Cardiac muscle cell (in vitro differentiated cells and primary cell): ENCODE results near the gene LGR4. TPM values are rescaled to one million over a fixed set of nuclear protein-coding genes. Genes with fewer than 3 reads are reported as not detected.

ENCODE experiments used
- DNase-seq, 2 donors: peaks; one replicate each; pipeline versions ENCODE4 v3.0.0 to v3.0.0-alpha.2; 2010 to 2017; ENCODE audit warnings: low read depth in 1 of 2, low spot score in 1 of 2
- H3K27ac ChIP-seq: fragments of 200-600 bp; sonication (generic); 2 replicates; pipeline ENCODE4 v1.5.1; 2016
- H3K27me3 ChIP-seq: fragments of 200-600 bp; sonication (generic); 2 replicates; pipeline ENCODE4 v1.6.0; 2016; ENCODE audit warnings: control low read depth
- H3K36me3 ChIP-seq: fragments of 200-600 bp; sonication (generic); 2 replicates; pipeline ENCODE4 v1.5.1; 2016; ENCODE audit warnings: control low read depth
- H3K4me1 ChIP-seq: fragments of 200-600 bp; sonication (generic); 2 replicates; pipeline ENCODE4 v1.8.1; 2017; ENCODE audit warnings: low read depth, mild to moderate bottlenecking, mixed run types
- H3K4me3 ChIP-seq: fragments of 200-600 bp; sonication (generic); 2 replicates; pipeline ENCODE4 v1.5.1; 2016; ENCODE audit warnings: mild to moderate bottlenecking
- H3K9me3 ChIP-seq: fragments of 200-600 bp; sonication (generic); 2 replicates; pipeline ENCODE4 v1.5.1; 2017; ENCODE audit warnings: low read depth, mild to moderate bottlenecking, control low read depth
- polyA plus RNA-seq: library from polyadenylated mRNA; unstranded; fragments of >200 nt; fragmentation: Nextera tagmentation; extraction: Ambion mirVana; gene quantifications from 2 replicates; pipeline ENCODE4 v1.2.1, GENCODE V29; 2016
- total RNA-seq: library from RNA; depleted of rRNA; stranded (reverse); fragments of >200 nt; gene quantifications from 2 replicates; pipeline ENCODE4 v1.2.3, GENCODE V29; 2016
- TF ChIP-seq, protein P1 (sequence below): IDR thresholded peaks from 2 replicates; pipeline ENCODE4 v1.5.1; 2012; ENCODE audit warnings: low read depth, mild to moderate bottlenecking, low read length

Gene LGR4
- total and polyA plus RNA-seq, 2 experiments from 2014 or later: 52.4 to 89.3 TPM

DNA sequence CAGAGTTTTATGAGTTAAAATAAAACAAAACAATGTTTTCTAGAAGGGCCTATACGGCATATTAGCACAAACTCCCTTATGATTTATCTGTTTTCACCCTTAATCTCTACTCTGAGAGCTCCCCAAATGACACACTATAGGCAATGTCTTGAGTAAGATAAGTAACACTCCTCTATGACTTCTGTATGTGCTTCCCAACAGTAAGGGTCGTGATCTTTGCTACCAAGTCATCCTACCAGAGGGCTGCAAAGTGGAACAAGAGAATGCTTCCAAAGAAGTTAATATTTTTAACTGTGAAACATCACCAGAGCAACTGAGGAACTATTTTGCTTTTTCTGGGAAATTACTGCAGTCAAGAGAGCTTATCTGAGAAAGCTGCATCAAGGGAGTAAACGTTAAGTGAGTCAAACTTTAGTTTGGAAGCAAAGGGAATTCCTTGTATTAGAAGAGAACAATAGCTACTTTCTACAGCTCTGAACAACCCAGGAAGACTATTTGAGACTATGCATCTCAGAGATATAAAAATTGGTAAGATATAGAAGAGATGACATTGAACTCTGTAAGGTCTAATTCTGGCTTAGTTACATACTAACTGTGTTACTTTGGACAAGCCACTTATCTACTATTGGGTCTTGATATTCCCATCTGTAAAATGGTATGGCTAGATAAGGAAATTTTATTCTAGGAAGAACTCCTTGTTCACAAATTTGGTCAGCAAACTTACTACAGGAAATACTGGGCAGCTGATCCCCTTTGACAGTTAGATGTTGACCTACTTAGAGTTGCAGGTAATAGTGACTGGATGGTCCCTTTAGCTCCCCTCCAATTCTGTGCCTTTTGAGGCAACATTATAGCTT lies 65.9 kb downstream of the LGR4 start:
- Histone ChIP-seq H3K27me3 (no peaks in the 10 kb centered on the region), H3K9me3 (no peaks in the 10 kb centered on the region), H3K36me3 (peaks cover 3% of the 10 kb centered on the region), H3K27ac (no peak overlapping the region), H3K4me3 (no peak overlapping the region), H3K4me1 (peaks cover 20% of the 10 kb centered on the region)
- DNase-seq: peak in 1 of 2 donors; percentile 78
- TF ChIP-seq, protein P1, sequence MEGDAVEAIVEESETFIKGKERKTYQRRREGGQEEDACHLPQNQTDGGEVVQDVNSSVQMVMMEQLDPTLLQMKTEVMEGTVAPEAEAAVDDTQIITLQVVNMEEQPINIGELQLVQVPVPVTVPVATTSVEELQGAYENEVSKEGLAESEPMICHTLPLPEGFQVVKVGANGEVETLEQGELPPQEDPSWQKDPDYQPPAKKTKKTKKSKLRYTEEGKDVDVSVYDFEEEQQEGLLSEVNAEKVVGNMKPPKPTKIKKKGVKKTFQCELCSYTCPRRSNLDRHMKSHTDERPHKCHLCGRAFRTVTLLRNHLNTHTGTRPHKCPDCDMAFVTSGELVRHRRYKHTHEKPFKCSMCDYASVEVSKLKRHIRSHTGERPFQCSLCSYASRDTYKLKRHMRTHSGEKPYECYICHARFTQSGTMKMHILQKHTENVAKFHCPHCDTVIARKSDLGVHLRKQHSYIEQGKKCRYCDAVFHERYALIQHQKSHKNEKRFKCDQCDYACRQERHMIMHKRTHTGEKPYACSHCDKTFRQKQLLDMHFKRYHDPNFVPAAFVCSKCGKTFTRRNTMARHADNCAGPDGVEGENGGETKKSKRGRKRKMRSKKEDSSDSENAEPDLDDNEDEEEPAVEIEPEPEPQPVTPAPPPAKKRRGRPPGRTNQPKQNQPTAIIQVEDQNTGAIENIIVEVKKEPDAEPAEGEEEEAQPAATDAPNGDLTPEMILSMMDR: no peak

DNA sequence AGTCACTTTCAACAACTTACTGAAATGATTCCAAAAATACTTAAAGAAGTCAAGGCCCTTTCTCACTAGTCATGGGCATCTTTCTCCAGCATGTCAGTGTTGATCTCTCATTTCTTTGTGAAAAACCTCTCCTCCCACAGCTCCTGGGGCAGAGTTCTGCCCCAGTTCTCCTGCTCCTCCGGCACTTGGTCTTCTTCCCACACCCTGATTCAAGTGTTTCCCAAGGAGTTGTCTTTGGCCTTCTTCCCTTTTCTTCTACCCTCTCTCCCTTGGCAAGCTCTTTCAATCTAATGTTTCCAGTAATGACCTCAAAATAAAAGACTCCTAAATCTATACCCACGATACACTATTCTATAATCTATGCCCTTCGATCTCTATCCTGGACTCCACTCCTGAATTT lies 67.5 kb downstream of the LGR4 start:
- Histone ChIP-seq H3K4me1 (peaks cover 20% of the 10 kb centered on the region), H3K36me3 (no peaks in the 10 kb centered on the region), H3K27me3 (no peaks in the 10 kb centered on the region), H3K27ac (no peak overlapping the region), H3K4me3 (no peak overlapping the region), H3K9me3 (no peaks in the 10 kb centered on the region)
- TF ChIP-seq, protein P1: no peak
- no peak for DNase-seq

DNA sequence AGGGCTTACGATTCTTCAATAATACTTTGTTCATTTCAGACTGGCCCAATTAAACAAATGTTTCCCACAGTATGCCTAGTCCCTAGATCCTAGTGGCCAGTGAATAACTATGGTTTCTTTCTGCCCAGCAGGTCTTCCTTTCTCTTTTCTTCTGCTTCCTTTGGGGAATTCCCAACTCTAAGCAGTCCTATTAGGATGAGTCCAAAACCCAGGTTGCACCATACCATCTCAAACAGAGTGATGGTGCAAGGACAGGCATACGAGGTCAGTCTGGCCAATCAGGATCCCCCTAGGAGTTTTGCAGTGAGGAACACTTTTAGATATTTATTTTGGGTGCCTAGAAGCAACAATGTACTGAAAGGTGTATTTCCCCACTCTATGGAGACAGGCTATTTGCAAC lies 68.2 kb downstream of the LGR4 start:
- Histone ChIP-seq H3K4me3 (no peak overlapping the region), H3K4me1 (peaks cover 15% of the 10 kb centered on the region), H3K36me3 (no peaks in the 10 kb centered on the region), H3K27ac (no peak overlapping the region), H3K27me3 (no peaks in the 10 kb centered on the region), H3K9me3 (no peaks in the 10 kb centered on the region)
- TF ChIP-seq, protein P1: no peak
- DNase-seq: no peak

DNA sequence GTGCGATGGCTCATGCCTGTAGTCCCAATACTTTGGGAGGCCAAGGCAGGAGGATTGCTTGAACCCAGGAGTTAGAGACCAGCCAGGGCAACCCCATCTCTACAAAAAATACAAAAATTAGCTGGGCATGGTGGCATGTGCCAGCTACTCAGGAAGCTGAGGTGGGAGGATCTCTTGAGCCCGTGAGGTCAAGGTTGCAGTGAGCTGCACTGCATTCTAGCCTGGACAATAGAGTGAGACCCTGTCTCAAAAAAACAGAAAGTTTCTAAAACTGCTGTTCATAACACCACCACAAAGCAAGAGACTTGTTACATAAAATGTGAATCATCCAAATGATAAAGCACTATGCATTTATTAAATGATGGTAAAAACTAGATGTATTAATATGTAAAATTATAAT lies 69.4 kb downstream of the LGR4 start:
- no peaks in the 10 kb centered on the region for H3K9me3 ChIP-seq
- no peaks in the 10 kb centered on the region for H3K36me3 ChIP-seq
- TF ChIP-seq, protein P1: no peak
- no peak overlapping the region for H3K27ac ChIP-seq
- H3K27me3 ChIP-seq: no peaks in the 10 kb centered on the region
- H3K4me3 ChIP-seq: no peak overlapping the region
- H3K4me1 ChIP-seq: peaks cover 10% of the 10 kb centered on the region
- DNase-seq: no peak

DNA sequence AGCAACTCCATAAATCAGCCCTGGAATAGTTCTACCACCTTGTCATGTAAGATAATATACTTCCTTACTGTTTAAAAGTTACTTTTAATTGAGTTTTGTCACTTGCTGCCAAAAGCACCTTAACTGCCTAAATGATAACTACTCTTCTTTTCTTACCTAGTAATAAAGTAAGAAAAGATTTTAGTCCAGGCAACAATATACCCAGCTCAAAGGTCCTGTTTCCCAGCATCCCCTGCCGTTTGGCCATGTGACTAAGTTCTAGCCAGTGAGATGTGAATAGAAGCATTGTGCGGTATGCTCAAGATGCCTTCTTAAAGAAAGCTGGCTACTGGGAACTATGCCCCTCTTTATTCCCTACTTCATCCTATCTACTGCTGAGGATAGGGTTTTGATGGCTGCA lies 70.1 kb downstream of the LGR4 start:
- H3K36me3 ChIP-seq: no peaks in the 10 kb centered on the region
- TF ChIP-seq, protein P1: no peak
- peaks cover 17% of the 10 kb centered on the region for H3K4me1 ChIP-seq
- no peak for DNase-seq
- no peak overlapping the region for H3K4me3 ChIP-seq
- no peaks in the 10 kb centered on the region for H3K27me3 ChIP-seq
- no peak overlapping the region for H3K27ac ChIP-seq
- H3K9me3 ChIP-seq: no peaks in the 10 kb centered on the region
